ENCODE results near the gene SLC48A1. TPM values are rescaled to one million over a fixed set of nuclear protein-coding genes. Genes with fewer than 3 reads are reported as not detected.

Gene SLC48A1
- total and polyA plus RNA-seq, 10 of the 15 experiments (the other 5 are each of a cell fraction or from before 2014, with no cell fraction given) = 1.1 to 4.9 (median 1.9) TPM

DNA sequence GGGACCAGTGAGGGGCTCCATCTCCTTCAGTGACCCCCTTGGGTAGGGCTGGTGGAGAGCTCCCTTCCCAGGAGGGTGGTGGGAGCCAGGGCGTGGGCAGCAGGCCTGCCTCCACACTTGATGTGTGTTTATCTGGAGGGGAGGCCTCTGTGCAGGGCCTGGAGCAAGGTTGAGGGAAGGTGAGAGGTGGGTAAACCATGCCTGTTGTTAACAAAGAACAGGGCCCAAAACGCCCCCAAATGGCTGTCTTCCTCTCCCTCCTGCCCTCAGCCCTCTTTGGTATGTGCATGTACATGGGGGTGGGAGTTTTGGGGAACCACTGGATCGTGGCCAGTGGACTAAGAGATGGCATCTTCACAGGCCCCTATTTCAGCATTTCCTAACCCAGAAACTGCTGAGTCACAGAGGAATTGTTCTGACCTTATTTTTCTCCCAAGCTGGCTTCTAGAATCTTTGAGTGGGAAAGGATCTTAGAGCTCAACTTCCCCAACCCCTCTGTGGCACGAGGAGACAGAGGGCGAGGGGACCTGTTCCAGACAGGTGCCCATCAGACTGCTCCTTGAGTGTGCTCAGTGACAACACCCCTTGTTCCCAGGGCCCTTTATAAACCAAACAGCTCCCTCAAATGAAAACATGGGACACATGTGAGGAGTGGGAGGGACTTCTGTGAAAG, 3.6 kb downstream of the SLC48A1 start (continued):
- TF ChIP-seq, protein P1, sequence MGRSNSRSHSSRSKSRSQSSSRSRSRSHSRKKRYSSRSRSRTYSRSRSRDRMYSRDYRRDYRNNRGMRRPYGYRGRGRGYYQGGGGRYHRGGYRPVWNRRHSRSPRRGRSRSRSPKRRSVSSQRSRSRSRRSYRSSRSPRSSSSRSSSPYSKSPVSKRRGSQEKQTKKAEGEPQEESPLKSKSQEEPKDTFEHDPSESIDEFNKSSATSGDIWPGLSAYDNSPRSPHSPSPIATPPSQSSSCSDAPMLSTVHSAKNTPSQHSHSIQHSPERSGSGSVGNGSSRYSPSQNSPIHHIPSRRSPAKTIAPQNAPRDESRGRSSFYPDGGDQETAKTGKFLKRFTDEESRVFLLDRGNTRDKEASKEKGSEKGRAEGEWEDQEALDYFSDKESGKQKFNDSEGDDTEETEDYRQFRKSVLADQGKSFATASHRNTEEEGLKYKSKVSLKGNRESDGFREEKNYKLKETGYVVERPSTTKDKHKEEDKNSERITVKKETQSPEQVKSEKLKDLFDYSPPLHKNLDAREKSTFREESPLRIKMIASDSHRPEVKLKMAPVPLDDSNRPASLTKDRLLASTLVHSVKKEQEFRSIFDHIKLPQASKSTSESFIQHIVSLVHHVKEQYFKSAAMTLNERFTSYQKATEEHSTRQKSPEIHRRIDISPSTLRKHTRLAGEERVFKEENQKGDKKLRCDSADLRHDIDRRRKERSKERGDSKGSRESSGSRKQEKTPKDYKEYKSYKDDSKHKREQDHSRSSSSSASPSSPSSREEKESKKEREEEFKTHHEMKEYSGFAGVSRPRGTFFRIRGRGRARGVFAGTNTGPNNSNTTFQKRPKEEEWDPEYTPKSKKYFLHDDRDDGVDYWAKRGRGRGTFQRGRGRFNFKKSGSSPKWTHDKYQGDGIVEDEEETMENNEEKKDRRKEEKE (IDR thresholded peaks at IDR 0.05) = no peak
- TF ChIP-seq LARP7 (IDR thresholded peaks at IDR 0.05) = no peak
- TF ChIP-seq, protein P2, sequence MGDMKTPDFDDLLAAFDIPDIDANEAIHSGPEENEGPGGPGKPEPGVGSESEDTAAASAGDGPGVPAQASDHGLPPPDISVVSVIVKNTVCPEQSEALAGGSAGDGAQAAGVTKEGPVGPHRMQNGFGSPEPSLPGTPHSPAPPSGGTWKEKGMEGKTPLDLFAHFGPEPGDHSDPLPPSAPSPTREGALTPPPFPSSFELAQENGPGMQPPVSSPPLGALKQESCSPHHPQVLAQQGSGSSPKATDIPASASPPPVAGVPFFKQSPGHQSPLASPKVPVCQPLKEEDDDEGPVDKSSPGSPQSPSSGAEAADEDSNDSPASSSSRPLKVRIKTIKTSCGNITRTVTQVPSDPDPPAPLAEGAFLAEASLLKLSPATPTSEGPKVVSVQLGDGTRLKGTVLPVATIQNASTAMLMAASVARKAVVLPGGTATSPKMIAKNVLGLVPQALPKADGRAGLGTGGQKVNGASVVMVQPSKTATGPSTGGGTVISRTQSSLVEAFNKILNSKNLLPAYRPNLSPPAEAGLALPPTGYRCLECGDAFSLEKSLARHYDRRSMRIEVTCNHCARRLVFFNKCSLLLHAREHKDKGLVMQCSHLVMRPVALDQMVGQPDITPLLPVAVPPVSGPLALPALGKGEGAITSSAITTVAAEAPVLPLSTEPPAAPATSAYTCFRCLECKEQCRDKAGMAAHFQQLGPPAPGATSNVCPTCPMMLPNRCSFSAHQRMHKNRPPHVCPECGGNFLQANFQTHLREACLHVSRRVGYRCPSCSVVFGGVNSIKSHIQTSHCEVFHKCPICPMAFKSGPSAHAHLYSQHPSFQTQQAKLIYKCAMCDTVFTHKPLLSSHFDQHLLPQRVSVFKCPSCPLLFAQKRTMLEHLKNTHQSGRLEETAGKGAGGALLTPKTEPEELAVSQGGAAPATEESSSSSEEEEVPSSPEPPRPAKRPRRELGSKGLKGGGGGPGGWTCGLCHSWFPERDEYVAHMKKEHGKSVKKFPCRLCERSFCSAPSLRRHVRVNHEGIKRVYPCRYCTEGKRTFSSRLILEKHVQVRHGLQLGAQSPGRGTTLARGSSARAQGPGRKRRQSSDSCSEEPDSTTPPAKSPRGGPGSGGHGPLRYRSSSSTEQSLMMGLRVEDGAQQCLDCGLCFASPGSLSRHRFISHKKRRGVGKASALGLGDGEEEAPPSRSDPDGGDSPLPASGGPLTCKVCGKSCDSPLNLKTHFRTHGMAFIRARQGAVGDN (IDR thresholded peaks at IDR 0.05) = no peak
- TF ChIP-seq ZSCAN29 (IDR thresholded peaks at IDR 0.05) = no peak
